ENCODE measurements around the gene CCT3.
"Not testable (repeated sequence)": the region's sequence is repeated elsewhere in the genome, so short reads cannot be mapped to it uniquely, and the experiment has no call there.

Gene CCT3

DNA sequence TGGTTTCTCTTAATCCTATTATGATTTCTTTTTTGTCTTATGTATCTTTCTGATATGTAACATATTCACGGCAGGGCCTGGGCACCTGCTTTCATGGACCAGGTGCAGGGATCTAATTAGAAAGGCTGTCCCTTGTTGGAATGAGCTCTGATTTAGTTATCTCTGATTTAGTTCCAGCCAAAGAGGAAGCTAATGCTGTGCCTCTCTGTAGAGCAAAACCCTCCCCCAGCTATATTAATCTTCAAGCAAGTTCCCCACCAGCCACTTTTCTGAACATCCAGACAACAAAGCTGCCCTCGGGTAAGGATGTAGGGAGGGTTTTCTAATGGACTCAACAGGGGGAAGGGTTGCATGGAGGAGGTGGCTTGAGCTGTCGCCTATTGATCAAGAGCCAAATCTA, 6.3 kb upstream of the CCT3 start:
- DNase-seq = peak; percentile 29
- in situ Hi-C loops (cut with MboI; ENCODE audit: low pct_unique_long_range_greater_than_20kb, low sequenced_read_pairs) = no loop called here

GRCh38 chr1:156342166-156342955, 4.3 kb upstream of the CCT3 start:
- in situ Hi-C loops (cut with MboI; ENCODE audit: low pct_unique_long_range_greater_than_20kb, low sequenced_read_pairs) = no loop called here
- DNase-seq = no peak

DNA sequence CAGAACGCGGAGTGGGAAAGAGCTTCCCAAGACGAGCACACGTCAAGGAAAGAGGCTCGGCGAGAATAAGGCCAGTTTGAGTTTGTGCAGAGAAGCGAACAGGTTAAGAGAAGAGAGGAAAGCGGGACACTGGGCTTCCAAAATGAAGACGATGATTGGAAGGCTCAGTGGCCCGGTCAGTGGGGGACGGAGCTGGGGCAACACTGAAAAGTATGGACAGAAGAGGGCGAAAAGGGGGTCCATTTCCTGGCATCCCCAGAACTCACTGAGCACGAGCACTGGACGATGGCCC, 258 bp downstream of the CCT3 start:
- in situ Hi-C loops (cut with MboI; ENCODE audit: low pct_unique_long_range_greater_than_20kb, low sequenced_read_pairs) = no loop called here
- DNase-seq = no peak

- peak; percentile 16 for DNase-seq
These were observed 822 bp downstream of the CCT3 start for GRCh38 chr1:156337052-156337887.

GRCh38 chr1:156336242-156336641, 1.9 kb downstream of the CCT3 start:
- DNase-seq = peak; percentile 46
- in situ Hi-C loops (cut with MboI; ENCODE audit: low pct_unique_long_range_greater_than_20kb, low sequenced_read_pairs) = no loop called here

More at GRCh38 chr1:156337052-156337887, 822 bp downstream of the CCT3 start:
- in situ Hi-C loops (cut with MboI; ENCODE audit: low pct_unique_long_range_greater_than_20kb, low sequenced_read_pairs) = no loop called here

DNA sequence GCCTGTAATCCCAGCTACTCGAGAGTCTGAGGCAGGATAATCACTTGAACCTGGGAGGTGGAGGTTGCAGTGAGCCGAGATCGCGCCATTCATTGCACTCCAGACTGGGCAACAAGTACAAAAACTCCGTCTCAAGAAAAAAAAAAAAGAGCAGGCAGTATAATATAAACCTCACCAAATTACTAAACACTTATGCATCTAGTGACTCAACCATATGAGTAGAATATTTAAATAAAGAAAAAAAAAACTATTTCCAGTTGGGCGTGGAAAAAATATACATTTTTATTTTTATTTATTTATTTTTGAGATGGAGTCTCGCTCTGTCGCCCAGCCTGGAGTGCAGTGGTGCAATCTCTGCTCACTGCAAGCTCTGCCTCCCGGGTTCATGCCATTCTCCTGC, 14.9 kb downstream of the CCT3 start:
- DNase-seq; in situ Hi-C loops (cut with MboI; ENCODE audit: low pct_unique_long_range_greater_than_20kb, low sequenced_read_pairs): not testable (repeated sequence)

GRCh38 chr1:156320560-156320959, 17.5 kb downstream of the CCT3 start:
- DNase-seq = no peak
- in situ Hi-C loops (cut with MboI; ENCODE audit: low pct_unique_long_range_greater_than_20kb, low sequenced_read_pairs) = no loop called here

- in situ Hi-C loops (cut with MboI; ENCODE audit: low pct_unique_long_range_greater_than_20kb, low sequenced_read_pairs) = no loop called here
- peak; percentile 53 for DNase-seq
These were observed 18.4 kb downstream of the CCT3 start for GRCh38 chr1:156319664-156320063.

GRCh38 chr1:156316909-156317308, 21.2 kb downstream of the CCT3 start:
- in situ Hi-C loops (cut with MboI; ENCODE audit: low pct_unique_long_range_greater_than_20kb, low sequenced_read_pairs) = no loop called here

GRCh38 chr1:156310962-156311361, 27.1 kb downstream of the CCT3 start:
- DNase-seq = no peak
- in situ Hi-C loops (cut with MboI; ENCODE audit: low pct_unique_long_range_greater_than_20kb, low sequenced_read_pairs) = no loop called here

More at GRCh38 chr1:156316909-156317308, 21.2 kb downstream of the CCT3 start:
- no peak for DNase-seq

- no peak for DNase-seq
- in situ Hi-C loops (cut with MboI; ENCODE audit: low pct_unique_long_range_greater_than_20kb, low sequenced_read_pairs) = no loop called here
These were observed 30.0 kb downstream of the CCT3 start for GRCh38 chr1:156308078-156308477.

- DNase-seq = no peak
- in situ Hi-C loops (cut with MboI; ENCODE audit: low pct_unique_long_range_greater_than_20kb, low sequenced_read_pairs) = no loop called here
These were observed 32.9 kb downstream of the CCT3 start for GRCh38 chr1:156305215-156305614.

- DNase-seq = no peak
- in situ Hi-C loops (cut with MboI; ENCODE audit: low pct_unique_long_range_greater_than_20kb, low sequenced_read_pairs) = no loop called here
These were observed 34.9 kb downstream of the CCT3 start for GRCh38 chr1:156303241-156303640.

DNA sequence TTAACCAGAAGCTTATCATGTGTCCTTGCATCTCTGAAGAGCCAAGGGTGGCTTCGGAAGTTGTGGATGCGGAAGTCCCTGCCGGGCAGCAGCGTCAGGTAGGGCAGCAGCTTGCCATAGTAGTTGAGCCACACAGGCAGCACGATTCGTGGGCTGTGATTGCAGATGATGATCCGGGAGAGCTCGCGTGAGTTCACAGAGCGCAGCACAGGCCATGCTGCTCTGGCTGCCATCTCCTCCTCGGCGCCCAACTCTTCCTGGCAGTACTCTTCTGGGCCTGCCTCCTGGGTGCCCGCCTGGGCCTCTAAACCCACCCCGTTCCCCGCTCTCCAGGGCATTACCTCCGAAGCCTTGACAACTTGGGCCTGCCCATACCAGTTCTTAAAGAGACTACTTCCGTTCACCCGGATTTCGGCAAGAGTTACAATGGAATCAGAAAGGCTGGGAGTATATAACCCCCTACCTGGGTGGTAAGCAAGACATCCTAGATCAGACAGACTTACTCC, 39.2 kb downstream of the CCT3 start, which contains the start of gene VHLL:
Gene VHLL (minus strand): TSS at position 456 of the 506 bp plus-strand sequence. CDS start 118 bp downstream, at position 338.
- in situ Hi-C loops (cut with MboI; ENCODE audit: low pct_unique_long_range_greater_than_20kb, low sequenced_read_pairs) = no loop called here
- DNase-seq = no peak

DNA sequence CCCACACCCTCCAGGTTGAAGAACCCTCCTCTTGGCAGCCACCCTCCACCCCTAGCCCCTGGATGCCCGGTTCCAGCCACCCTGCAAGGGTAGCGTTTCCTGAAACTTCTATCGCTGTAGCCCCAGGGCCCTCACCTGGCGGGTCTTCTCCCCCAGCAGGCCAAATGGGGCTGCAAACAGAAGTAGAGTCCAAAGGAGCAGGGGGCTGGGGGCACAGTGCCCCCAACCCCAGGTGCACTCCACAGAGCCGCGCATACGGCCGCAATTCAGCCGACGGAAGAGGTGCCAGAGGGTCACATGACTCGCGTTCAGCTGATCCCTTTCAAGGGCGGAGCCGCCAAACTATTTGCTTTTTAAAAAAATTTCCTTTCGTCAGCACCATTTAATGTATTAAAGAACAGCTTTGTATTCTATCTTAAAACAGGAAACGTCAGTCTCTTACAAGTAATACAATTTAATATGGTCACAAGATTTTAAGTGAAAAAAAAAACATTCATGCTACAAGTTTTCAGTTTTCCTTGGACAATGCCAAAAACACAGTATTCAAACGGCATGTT, 42.6 kb downstream of the CCT3 start, which contains the start of gene GLMP:
Gene GLMP (minus strand): TSS at position 289 of the 557 bp plus-strand sequence. CDS start 34 bp downstream, at position 255.
- in situ Hi-C loops (cut with MboI; ENCODE audit: low pct_unique_long_range_greater_than_20kb, low sequenced_read_pairs) = no loop called here
- no peak for DNase-seq

DNA sequence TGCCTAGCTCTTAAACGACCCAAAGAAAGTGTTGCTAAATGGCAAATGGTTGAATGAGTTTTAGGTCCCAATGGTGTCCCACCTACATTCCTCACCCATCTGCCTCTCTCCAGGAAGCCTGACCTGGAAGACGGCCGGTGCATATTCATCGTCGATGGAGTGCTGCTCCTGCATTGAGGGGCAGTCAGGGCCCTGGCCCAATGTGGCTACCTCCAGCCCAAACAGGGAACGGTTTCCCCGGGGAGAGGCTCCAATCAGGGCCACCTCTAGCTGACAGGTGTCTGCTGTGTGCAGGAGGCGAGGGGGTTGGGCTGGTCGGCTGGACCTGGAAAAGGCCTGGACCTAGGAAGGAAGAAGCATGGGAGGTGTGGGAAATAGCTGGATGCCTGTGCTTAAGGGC, 44.2 kb downstream of the CCT3 start:
- DNase-seq = no peak
- in situ Hi-C loops (cut with MboI; ENCODE audit: low pct_unique_long_range_greater_than_20kb, low sequenced_read_pairs) = no loop called here

- DNase-seq = no peak
- in situ Hi-C loops (cut with MboI; ENCODE audit: low pct_unique_long_range_greater_than_20kb, low sequenced_read_pairs) = no loop called here
These were observed 45.0 kb downstream of the CCT3 start for GRCh38 chr1:156293098-156293434.

- no peak for DNase-seq
- in situ Hi-C loops (cut with MboI; ENCODE audit: low pct_unique_long_range_greater_than_20kb, low sequenced_read_pairs) = no loop called here
These were observed 46.6 kb downstream of the CCT3 start for GRCh38 chr1:156291226-156292061.

DNA sequence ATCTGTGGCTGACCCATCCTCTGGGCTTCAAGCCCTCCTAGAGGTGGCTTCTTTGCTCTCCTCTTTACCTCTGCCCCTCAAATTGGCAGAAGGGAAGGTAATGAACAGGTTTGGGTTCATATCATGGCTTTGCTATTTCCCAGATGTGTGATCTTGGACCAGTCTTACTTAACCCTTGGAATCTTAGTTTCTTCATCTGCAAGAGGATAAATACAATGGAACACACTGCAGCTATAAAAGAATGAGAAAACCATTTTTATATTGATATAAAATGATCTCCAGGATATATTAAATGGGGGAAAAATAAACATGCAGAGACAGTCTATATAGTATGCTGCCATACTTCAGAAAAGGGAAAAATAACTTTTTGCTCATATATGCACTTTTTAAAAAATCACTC, 48.2 kb downstream of the CCT3 start:
- DNase-seq = no peak
- in situ Hi-C loops (cut with MboI; ENCODE audit: low pct_unique_long_range_greater_than_20kb, low sequenced_read_pairs) = no loop called here

All from KBM-7 (cell line).